ENCODE data around the gene KCNN4. TPM values are rescaled to one million over a fixed set of nuclear protein-coding genes. Genes with fewer than 3 reads are reported as not detected.

Gene KCNN4
- total RNA-seq, 4 donors from 2014 or later = 26.5 to 72.2 (median 37.4) TPM; not detected in 1

DNA sequence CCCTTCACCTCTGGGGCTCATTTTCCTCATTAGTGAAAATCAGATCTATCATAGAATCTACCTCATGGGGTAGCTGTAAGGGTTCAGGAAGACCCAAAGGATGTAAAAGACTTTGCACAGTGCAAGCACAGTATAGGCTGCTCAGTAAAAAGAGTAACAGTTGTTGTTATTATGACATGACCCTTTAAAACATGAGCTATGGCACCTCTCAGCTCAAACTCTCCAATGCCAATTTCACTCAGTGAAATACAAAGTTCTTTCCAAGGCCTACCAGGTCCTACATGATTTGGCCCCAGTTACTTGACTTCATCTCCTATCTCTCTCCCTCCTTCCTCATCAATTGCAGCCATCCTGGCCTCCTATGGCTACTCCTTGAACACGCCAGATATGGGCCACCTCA, 30.9 kb downstream of the KCNN4 start:
- peaks cover 0 to 33% (median 11%) of the 10 kb centered on the region in 4 donors for H3K36me3 ChIP-seq
- TF ChIP-seq, protein P1, sequence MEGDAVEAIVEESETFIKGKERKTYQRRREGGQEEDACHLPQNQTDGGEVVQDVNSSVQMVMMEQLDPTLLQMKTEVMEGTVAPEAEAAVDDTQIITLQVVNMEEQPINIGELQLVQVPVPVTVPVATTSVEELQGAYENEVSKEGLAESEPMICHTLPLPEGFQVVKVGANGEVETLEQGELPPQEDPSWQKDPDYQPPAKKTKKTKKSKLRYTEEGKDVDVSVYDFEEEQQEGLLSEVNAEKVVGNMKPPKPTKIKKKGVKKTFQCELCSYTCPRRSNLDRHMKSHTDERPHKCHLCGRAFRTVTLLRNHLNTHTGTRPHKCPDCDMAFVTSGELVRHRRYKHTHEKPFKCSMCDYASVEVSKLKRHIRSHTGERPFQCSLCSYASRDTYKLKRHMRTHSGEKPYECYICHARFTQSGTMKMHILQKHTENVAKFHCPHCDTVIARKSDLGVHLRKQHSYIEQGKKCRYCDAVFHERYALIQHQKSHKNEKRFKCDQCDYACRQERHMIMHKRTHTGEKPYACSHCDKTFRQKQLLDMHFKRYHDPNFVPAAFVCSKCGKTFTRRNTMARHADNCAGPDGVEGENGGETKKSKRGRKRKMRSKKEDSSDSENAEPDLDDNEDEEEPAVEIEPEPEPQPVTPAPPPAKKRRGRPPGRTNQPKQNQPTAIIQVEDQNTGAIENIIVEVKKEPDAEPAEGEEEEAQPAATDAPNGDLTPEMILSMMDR (IDR thresholded peaks at IDR 0.05) = no peak
- TF ChIP-seq POLR2AphosphoS5 (IDR thresholded peaks at IDR 0.05) (no peak), POLR2A (IDR thresholded peaks at IDR 0.05) (no peak), EP300 (IDR thresholded peaks at IDR 0.05; ENCODE audit: low read depth) (no peak)
- H3K27ac ChIP-seq = no peak overlapping the region
- no peak overlapping the region for H3K4me3 ChIP-seq
- WGBS, 2 donors (ENCODE audit: low coverage in 1 of 2) = 96 to 100% methylated on average over 1 of the region's 1 CpG
- no peak for DNase-seq
- intact Hi-C loops (cut with DNase I; ENCODE audit: low total_unique reads) (loop anchor here (5.0 kb wide), 1 partner anchor 32 kb away; the partner anchor contains the start of gene KCNN4), in situ Hi-C loops (cut with MboI; ENCODE audit: low pct_ligation_motif_present in 1 of 4, low pct_unique_long_range_greater_than_20kb in 1 of 4, low sequenced_read_pairs in 3 of 4) (no loop called here)
- H3K27me3 ChIP-seq = no peaks in the 10 kb centered on the region
- H3K4me1 ChIP-seq = peaks cover 14 to 36% (median 20%) of the 10 kb centered on the region in 4 donors
- H3K9me3 ChIP-seq = no peaks in the 10 kb centered on the region

DNA sequence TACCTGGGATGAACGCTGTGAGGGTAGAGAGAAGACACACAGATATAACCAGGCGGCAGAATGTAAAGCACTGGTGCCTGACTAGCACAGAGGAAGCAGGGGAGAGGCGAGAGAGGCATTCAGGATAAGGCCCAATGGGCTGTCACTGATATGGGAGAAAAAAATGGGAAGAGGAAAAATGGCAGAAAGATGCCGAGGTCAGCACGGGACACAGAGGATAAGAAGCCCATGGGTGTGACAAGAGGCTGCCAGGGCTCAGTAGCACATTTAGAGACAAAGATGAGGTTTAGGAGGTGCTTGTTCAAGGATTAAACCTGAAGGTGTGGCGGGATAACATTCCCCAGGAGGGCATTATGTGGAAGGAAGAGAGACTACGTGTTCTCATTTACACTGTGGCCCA, 31.6 kb downstream of the KCNN4 start:
- H3K4me3 ChIP-seq = no peak overlapping the region
- H3K4me1 ChIP-seq = peaks cover 14 to 39% (median 20%) of the 10 kb centered on the region in 4 donors
- 88 to 93% methylated on average over 3 to 7 of the region's 7 CpGs for WGBS, 2 donors (ENCODE audit: low coverage in 1 of 2)
- in situ Hi-C loops (cut with MboI; ENCODE audit: low pct_ligation_motif_present in 1 of 4, low pct_unique_long_range_greater_than_20kb in 1 of 4, low sequenced_read_pairs in 3 of 4) (no loop called here), intact Hi-C loops (cut with DNase I; ENCODE audit: low total_unique reads) (loop anchor here (5.0 kb wide), 1 partner anchor 33 kb away; the partner anchor contains the start of gene KCNN4)
- peaks cover 0 to 33% (median 11%) of the 10 kb centered on the region in 4 donors for H3K36me3 ChIP-seq
- no peaks in the 10 kb centered on the region for H3K27me3 ChIP-seq
- no peak for DNase-seq
- TF ChIP-seq POLR2AphosphoS5 (IDR thresholded peaks at IDR 0.05) = no peak
- TF ChIP-seq, protein P1 (IDR thresholded peaks at IDR 0.05) = no peak
- H3K9me3 ChIP-seq = no peaks in the 10 kb centered on the region
- H3K27ac ChIP-seq = no peak overlapping the region

DNA sequence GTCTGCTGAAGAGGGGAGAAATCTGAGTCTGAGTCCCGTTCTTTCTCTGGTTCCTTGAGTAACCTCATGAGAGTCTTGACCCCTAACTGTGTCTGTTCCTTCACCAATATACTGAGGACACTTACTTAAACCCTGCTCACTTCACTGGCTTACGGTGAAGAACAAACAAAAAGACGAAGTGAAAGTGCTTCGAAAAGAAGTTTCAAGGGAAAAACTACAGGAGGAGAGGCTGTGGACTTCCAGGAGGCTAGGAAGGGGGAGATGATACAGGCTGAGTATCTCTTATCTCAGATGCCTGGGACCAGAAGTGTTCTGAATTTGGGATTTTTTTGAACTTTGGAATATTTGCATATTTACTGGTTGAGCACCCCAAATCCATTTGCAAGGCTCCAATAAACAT, 32.1 kb downstream of the KCNN4 start:
- in situ Hi-C loops (cut with MboI; ENCODE audit: low pct_ligation_motif_present in 1 of 4, low pct_unique_long_range_greater_than_20kb in 1 of 4, low sequenced_read_pairs in 3 of 4) = no loop called here
- 82 to 83% methylated on average over 2 to 4 of the region's 4 CpGs for WGBS, 2 donors (ENCODE audit: low coverage in 1 of 2)

DNA sequence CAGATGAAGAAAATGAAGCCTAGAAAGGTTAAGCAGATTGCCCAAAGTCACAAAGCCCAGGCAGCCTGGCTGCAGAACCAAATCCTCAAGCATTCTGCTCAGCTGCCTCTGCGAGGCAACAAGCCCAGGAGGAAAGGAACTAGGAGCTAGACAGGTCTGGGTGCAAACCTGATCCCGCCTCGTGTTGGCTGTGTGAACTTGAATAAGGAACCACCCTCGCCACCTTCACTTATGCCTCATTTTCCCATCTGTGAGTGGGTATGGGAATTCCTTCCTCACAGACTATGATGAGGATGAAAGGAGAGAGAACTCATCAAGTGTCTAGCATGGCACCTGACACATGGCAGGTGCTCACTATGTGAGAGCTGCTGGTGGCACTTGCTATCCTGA, 32.6 kb downstream of the KCNN4 start:
- no peaks in the 10 kb centered on the region for H3K9me3 ChIP-seq
- WGBS, 2 donors (ENCODE audit: low coverage in 1 of 2) = 89% methylated on average over 4 of the region's 4 CpGs; no CpG with 5 or more reads in 1 of the 2 donors
- peaks cover 6 to 29% (median 13%) of the 10 kb centered on the region in 4 donors for H3K4me1 ChIP-seq
- in situ Hi-C loops (cut with MboI; ENCODE audit: low pct_ligation_motif_present in 1 of 4, low pct_unique_long_range_greater_than_20kb in 1 of 4, low sequenced_read_pairs in 3 of 4) (no loop called here), intact Hi-C loops (cut with DNase I; ENCODE audit: low total_unique reads) (loop anchor here (5.0 kb wide), 1 partner anchor 34 kb away; the partner anchor contains the start of gene KCNN4)
- no peak overlapping the region for H3K4me3 ChIP-seq
- TF ChIP-seq POLR2AphosphoS5 (IDR thresholded peaks at IDR 0.05) (no peak), POLR2A (IDR thresholded peaks at IDR 0.05) (no peak), EP300 (IDR thresholded peaks at IDR 0.05; ENCODE audit: low read depth) (no peak)
- TF ChIP-seq, protein P1 (IDR thresholded peaks at IDR 0.05) = no peak
- H3K27me3 ChIP-seq = no peaks in the 10 kb centered on the region
- DNase-seq = no peak
- peaks cover 0 to 33% (median 11%) of the 10 kb centered on the region in 4 donors for H3K36me3 ChIP-seq
- H3K27ac ChIP-seq = no peak overlapping the region

More for the DNA sequence above, 32.1 kb downstream of the KCNN4 start:
- H3K4me3 ChIP-seq = no peak overlapping the region
- H3K9me3 ChIP-seq = no peaks in the 10 kb centered on the region
- H3K36me3 ChIP-seq = peaks cover 0 to 33% (median 11%) of the 10 kb centered on the region in 4 donors
- intact Hi-C loops (cut with DNase I; ENCODE audit: low total_unique reads) = loop anchor here (5.0 kb wide), 1 partner anchor 34 kb away; the partner anchor contains the start of gene KCNN4
- no peak for DNase-seq
- H3K27me3 ChIP-seq = no peaks in the 10 kb centered on the region
- TF ChIP-seq, protein P1 (IDR thresholded peaks at IDR 0.05) = no peak
- TF ChIP-seq POLR2AphosphoS5 (IDR thresholded peaks at IDR 0.05) (no peak), EP300 (IDR thresholded peaks at IDR 0.05; ENCODE audit: low read depth) (no peak), POLR2A (IDR thresholded peaks at IDR 0.05) (no peak)
- no peak overlapping the region for H3K27ac ChIP-seq
- H3K4me1 ChIP-seq = peaks cover 11 to 34% (median 18%) of the 10 kb centered on the region in 4 donors

All from transverse colon (tissue), 4 donors.